Astrocyte of the hippocampus (primary cell): ENCODE data around the gene RPA4.
"Not testable (repeated sequence)": the region's sequence is repeated elsewhere in the genome, so short reads cannot be mapped to it uniquely, and the experiment has no call there.

Source experiments
- DNase-seq: peaks from one replicate; pipeline ENCODE4 v3.0.0; 2011; ENCODE audit warnings: low read depth, low spot score

RPA4 gene, protein sequence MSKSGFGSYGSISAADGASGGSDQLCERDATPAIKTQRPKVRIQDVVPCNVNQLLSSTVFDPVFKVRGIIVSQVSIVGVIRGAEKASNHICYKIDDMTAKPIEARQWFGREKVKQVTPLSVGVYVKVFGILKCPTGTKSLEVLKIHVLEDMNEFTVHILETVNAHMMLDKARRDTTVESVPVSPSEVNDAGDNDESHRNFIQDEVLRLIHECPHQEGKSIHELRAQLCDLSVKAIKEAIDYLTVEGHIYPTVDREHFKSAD

DNA sequence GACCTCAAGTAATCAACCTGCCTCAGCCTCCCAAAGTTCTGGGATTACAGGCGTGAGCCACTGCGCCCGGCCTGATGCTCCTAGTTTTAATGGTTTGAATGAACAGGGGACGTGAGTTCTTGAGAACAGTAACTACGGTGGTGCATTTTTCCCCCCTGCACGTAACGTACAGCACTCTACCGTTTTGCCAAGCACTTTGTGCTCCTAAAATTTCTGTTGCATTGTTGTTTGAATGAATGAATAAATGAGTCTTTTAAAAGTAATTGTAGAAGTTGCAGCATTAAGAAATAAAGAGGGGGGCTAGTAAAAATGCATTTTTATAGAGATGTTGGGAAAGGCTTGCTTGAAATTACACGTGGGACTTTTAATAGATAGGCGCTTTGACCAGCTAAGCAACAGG lies at the start of gene RPA4:
Gene RPA4, plus strand, starts transcription at position 301 of the 400 bp plus-strand sequence. CDS start 403 bp downstream, outside the sequence.
- no peak for DNase-seq

DNA sequence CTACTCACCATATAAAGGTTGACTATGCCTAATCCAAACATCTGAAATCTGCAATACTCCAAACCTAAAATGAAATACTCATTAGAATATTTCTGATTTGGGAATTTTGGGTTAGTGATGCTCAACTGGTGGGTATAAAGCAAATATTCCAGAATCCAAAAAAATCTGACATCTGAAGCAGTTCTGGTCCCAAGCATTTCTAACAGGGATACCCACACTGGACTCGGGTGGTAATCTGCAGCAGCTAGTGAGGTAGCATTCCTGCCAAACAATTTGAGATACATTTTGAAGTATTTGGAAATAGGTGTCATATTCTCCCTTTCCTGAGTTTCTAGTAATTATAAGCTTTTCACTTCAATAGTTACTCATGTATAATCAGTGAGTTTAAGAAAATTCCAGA lies 49.6 kb upstream of the RPA4 start:
- DNase-seq, result no peak

DNA sequence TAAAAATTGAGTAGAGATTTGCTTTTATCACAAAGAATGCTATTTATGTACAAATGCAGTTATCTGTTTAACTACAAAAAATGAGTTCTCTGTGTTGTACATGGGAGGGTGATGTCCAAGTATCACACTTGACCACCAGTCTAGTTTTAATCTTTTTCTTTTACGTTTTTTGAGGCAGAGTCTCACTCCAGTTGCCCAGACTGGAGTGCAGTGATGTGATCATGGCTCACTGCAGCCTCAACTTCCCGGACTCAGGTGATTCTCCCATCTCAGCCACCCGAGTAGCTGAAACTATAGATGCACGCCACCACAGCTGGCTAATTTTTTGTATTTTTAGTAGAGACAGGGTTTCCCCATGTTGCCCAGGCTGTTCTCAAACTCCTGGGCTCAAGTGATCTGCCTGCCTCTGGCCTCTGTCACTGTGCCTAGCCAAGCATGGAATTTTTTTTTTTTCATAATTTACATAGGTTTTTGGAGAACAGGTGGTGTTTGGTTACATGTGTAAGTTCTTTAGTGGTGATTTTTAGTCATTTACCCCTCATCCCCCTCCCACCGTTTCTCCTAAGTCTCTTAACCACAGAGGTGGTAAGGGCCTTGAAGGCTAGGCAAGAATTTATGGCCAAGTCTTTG lies 47.9 kb upstream of the RPA4 start:
- no peak for DNase-seq

DNA sequence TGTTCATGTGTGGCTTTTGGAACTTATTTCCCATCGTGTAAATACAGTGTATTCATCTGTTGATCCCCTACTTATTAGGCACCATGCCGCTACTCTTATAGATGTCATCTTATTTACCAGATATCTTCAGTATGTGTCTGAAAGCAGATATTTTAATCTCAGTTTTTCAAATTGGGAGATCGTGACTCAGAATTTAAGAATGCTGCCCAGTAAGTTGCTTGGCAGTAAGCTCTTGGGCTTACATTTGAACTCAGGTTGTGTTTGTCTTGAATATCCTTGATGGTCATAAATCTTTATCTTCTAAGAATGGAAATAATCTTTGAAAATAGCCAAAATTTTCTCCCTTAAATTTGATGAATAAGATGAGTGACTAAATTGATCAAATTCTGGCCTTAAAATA lies 45.9 kb upstream of the RPA4 start:
- DNase-seq, result peak; percentile 11

DNA sequence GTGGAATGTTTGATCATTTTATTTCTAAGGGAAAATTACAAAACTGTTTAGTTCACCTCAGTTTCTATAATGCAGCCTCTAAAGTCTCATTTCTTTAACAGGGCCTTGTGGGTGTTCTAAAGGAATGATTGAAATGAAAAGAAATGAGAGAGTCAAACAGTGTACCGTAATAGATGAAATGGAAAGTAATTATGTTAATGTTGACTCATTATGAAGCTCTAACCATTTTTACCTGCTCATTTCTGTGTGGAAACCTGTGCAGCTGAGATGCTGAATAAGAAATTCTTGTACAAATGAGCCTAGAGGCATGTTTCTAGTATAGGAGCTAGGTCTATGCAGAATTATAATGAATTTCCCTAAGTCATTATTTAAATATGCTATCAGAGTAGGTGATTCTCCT lies 45.2 kb upstream of the RPA4 start:
- DNase-seq, result no peak

DNA sequence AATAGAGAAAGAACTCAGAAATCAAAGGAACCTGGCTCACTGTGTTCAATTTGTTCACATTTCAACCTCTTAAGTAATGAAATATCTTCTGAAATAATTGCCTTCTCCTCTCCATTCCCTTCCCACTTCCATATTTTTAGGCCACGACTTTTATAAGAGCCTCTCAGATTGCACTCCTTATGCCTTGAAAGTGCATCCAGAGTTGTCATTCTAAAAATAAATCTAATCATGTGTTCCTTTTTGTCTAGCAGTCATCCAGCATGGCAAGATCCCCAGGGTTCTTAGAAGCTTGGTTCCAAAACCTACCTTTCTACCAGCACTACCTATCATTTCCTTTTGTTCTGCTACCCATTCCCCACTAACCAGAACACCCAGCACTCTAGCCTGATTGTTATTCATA lies 42.4 kb upstream of the RPA4 start:
- DNase-seq, result no peak

DNA sequence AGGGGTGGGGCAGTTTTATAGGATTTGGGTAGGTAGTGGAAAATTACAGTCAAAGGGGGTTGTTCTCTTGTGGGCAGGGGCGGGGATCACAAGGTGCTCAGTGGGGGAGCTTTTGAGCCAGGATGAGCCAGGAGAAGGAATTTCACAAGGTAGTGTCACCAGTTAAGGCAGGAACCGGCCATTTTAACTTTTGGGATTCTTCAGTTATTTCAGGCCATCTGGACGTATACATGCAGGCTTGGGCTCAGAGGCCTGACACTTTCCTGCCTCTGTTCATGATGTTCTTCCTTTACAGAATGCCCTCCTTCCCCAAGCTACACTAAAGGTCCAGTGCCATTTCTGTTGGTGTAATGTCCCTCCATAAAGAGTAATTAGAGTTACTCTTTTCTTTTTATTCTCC lies 41.8 kb upstream of the RPA4 start:
- DNase-seq, result not testable (repeated sequence)

DNA sequence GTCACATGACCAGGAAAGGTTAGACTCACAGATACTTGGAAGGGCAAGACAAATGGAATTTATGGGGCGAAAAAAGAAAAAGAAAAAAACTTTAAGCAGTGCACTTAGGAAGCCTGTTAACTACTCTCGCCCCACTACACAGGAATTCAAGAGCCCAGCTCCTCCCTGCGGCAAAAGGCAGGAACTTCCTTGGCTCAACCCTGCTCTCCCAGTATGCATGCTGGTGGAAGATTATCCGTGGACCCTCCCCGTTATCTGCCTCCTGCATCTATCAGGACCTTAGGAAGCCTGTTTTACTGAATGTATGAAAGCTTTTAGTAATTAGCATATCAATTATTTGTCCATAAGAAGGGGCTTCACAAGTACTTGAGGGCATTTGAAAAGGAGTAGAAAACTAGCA lies 40.1 kb upstream of the RPA4 start:
- no peak for DNase-seq

DNA sequence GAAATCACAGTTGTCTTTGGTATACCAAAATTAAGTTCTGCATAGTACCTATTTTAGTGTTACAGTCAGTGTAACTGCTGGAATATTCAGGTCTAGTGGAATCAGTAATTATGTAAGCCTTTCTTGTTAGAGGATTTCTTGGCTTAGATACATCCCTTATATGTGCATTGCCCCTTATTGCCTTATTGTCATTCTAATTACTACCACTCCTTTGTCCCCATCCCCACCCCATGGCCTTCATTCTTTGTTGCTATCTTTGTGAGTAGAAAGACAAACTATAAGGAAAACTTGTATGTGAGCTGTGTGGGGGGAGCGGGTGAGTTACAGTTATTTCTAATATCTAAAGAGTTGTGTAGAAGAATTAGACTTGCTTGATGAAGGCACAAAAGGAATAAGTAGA lies 36.9 kb upstream of the RPA4 start:
- no peak for DNase-seq

DNA sequence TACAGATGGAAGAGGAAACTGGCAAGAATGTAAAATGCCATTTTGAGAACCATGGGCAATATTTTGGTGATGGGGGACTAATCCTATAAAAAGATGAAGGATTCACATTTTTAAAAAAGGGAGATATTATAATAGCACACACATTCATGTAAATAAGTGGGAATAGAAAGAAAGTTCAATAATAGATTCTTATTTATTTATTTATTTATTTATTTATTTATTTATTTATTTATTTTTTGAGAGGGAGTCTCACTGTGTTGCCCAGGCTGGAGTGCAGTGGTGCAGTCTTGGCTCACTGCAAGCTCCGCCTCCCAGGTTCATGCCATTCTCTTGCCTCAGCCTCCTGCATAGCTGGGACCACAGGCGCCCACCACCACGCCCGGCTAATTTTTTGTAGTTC lies 24.3 kb upstream of the RPA4 start:
- DNase-seq, result not testable (repeated sequence)

DNA sequence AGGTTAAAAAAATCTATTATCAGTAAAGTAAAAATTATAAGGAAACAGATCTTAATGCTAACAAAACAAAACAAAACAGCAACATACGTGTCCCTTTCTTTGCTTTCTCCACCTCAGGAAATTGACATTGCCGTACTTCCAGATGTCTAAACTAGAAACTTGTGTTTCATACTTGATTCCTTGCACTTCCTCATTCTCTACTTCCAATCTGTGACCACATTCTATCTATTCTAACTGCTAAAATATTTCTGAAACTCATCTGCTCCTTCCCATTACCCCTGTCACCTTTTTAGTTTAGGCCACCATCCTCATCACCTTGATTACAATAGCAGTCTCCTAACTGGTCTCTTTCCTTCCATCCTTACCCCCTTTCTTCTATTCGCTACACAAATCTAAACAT lies 22.5 kb upstream of the RPA4 start:
- DNase-seq, result no peak

DNA sequence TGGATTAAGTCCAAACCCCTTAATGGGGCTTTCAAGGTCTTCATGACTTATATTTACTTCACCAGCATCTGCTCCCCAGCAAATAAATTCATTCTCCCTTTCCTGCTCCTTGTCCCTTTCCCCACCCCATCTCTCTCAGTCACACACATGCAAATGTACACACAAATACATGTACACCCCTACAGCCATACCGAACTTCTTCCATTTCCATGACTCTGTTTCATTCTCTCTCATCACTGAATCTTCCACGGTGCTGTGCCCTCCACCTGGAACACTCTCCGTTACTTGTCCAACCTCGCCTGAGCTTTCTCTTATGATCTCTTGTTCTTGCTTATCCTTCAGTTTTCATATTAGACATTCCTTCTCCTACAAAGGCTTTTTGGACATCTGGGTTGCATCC lies 22.0 kb upstream of the RPA4 start:
- no peak for DNase-seq

DNA sequence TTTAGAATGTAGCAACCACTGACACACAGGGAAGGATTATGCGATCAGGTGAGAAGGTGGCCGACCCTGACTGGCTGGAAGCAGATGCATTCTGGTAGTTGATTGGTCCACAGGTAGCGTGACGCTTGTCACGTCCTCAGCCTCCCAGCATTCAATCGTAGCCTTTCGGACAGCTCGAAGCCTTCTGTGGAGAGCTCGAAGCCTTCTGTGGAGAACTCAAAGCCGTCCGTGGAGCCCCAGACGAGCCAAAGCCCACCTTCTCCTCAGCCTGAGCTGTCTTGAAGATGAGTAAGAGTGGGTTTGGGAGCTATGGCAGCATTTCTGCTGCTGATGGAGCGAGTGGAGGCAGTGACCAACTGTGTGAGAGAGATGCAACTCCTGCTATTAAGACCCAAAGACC lies 319 bp downstream of the RPA4 start:
- no peak for DNase-seq

DNA sequence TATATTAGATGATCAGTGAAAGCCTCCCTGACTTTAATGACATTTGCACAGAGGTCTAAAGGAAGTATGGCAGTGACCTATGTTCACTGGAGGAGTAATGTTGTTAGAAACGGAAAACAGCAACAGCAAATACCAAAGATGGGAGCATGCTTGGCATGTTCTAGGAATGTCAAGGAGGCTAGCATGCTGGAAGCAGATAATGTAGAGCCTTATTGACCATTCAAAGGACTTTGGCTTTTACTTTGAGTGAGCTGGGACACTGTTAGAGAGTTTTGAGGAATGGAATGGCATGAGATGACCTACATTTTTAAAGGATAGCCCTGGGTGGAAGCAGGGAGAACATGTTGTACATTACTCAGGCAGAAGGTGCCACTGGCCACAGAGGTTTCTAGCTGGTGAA lies 6.0 kb downstream of the RPA4 start:
- DNase-seq, result peak; percentile 5

DNA sequence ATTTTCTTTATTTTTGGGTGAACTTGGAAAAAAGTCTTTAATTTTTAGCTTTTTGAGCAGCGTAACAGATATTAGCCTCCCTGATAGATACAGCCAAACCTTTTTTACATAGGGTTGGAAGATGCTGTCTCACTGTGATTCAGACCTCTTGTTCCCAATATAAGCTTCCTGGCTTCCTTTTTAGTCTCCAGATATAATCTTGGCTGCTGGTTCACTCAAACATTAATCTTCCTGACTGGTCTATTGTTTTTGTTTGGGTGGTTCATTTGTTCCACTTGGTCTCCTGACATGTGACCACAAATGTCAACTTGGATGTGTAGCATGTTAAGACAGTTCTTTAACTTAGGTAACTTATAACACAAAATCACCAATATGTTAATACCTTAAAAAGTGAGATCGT lies 23.0 kb downstream of the RPA4 start:
- DNase-seq, result peak; percentile 37

DNA sequence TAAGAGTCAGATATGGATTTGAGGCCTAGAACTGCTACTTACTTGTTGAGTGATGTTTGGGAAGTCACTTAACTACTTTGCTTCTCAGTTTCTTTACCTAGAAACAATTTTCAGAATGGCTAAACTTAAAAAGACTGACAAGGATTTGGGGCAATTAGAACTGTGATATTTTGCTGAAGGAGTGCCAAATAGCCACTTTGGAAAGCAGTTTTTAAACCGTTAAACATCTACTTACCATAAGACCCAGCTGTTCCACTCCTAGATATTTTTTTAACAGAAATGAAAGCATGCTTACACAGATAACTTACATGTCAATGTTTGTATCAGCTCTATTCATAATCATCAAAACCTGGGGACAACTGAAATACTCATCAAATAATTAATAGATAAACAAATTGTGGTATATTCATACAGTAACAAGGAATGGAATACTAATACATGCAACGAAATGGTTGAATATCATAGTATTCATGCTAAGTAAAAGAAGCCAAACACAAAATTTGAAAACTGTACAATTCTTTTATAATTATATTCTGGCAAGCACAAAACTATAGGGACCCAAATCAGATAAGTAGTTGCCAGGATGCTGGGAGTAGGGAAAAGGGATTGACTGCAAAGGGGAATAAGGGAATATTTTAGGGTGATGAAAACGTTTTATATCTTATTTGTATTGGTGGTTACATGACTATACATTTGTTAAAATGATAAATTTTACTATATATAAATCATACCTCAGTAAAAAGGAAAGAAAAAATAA lies 24.0 kb downstream of the RPA4 start:
- DNase-seq, result peak; percentile 1

DNA sequence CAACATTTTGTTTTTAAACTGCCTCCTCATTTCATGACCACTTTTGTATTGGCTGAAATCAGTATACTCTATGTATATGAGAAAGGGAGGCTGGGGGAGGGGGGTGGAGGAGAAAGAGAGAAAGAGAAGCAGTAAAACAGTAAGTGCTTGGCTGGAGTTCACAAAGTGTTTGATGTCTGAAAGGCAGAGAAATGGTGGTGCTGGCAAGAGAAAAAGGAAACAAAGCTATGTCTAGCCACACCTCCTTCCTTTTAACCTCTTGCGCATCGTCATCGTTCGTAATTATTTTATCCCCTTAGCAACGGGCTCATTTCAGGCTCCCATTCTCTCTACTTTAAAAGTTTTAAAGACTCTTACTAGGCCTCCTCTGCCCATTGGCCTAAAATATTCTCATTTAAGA lies 25.6 kb downstream of the RPA4 start:
- DNase-seq, result peak; percentile 17

DNA sequence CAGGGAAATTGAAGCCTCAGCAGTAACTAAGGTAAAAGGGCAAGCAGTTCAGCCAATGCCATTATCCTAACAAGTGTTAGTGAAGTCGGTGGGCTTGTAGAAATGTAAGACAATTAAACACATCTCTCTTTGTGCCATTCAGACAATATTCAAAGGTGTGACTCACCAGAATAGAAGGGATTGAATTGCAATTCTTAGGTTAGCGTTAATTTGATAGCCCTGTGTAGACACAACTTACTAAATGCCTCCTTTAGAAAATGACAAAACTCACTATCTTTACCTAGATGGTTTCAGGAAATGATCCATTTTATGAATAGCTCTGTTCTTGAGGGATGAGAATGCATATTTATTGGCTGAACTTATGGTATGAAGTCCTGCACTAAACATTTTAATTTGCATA lies 35.2 kb downstream of the RPA4 start:
- DNase-seq, result no peak

DNA sequence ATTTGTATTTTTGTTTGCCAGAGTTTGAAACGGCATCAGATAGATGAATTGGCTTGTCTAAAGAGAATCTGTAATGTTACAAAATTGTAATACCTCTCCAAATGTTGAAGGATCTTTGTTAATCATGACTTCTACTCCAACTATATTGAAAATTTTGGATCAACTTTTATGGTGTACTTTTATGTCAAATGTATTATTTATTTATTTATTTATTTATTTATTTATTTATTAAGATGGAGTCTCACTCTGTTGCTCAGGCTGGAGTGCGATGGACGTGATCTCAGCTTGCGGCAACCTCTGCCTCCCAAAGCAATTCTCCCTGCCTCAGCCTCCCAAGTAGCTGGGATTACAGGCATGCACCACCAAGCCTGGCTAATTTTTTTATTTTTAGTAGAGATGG lies 36.0 kb downstream of the RPA4 start:
- DNase-seq, result no peak

DNA sequence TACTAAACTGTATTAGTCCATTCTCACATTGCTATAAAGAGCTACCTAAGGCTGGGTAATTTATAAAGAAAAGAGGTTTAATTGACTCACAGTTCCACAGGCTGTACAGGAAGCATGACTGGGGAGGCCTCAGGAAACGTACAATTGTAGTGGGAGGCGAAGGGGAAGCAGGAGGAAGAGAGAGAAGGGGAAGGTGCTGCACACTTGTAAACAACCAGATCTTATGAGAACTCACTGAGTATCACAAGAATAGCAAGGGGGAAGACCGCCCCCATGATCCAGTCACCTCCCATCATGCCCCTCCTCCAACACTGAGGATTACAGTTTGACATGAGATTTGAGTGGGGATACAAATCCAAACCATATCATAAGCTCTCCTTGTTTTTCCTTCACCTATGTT lies 40.9 kb downstream of the RPA4 start:
- DNase-seq, result no peak

DNA sequence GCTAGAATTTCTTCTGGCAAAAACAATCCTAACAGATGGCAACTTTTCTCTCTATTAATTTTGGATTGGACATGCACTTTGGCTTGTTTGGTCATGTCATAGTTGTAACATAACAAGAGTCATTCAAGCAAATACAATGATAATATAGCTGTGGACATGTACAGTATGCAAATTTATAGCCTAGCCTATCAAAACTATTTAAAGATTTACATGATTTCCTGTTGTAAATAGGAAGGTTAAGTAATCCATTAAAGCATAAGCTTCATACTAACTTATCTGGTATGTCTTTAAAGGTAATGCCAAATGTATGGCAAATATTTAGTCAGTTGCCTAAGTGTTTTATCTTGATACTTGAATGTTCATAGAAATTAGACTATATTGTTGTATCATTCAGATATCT lies 45.3 kb downstream of the RPA4 start:
- DNase-seq, result no peak
